GM12878 (cell line): ENCODE data around the gene TMEM91. TPM values are rescaled to one million over a fixed set of nuclear protein-coding genes. Genes with fewer than 3 reads are reported as not detected.

Source experiments
- ATAC-seq: fragments of 200-7000 bp; cut with Tn5 transposase; 3 replicates; pipeline ENCODE4 v1.9.1; 2020; ENCODE audit warnings: mild to moderate bottlenecking, moderate library complexity
- BruUV-seq: library from RNA; stranded (reverse); fragments of 400-500 nt; replicated peaks from 2 replicates; lab custom pipeline; 2021; lab: Mats Ljungman, UMichigan
- CTCF ChIA-PET: fragments of 300-600 bp; sonication (Branson Sonifier 250); formaldehyde crosslinking; extraction: SDS; loops from one replicate; lab custom pipeline; 2021; ENCODE audit warnings: inconsistent platforms; lab: Yijun Ruan, JAX
- POLR2A ChIA-PET: fragments of 350-600 bp; formaldehyde crosslinking; extraction: SDS; loops from one replicate; lab custom pipeline; 2021; ENCODE audit warnings: inconsistent platforms; lab: Charles Lee
- RAD21 ChIA-PET: fragments of 300-600 bp; sonication (Branson Sonifier 250); formaldehyde crosslinking; loops from one replicate; lab custom pipeline; 2023; ENCODE audit warnings: antibody characterized with exemption; ENCODE audit not compliant: unreplicated experiment; lab: Charles Lee
- SMC1A ChIA-PET: fragments of 300-600 bp; sonication (Branson Sonifier 250); formaldehyde crosslinking; loops from one replicate; lab custom pipeline; 2023; ENCODE audit not compliant: unreplicated experiment, uncharacterized antibody; lab: Charles Lee
- DNase-seq: peaks from one replicate; pipeline ENCODE4 v3.0.0-alpha.2; 2011; ENCODE audit warnings: low read depth, low spot score
- FAIRE-seq: peaks from 3 replicates; lab custom pipeline; 2011; peaks lifted over from hg19 to GRCh38; lab: Jason Lieb, UNC
- H2AFZ ChIP-seq: 2 replicates; pipeline ENCODE4 v1.6.0; 2011; ENCODE audit warnings: low read depth, low read length, control low read depth; ENCODE audit not compliant: control insufficient read depth
- H3K27ac ChIP-seq: 2 replicates; pipeline ENCODE4 v1.5.1; 2011; ENCODE audit warnings: control low read depth; ENCODE audit not compliant: control insufficient read depth, insufficient read depth
- H3K27me3 ChIP-seq, 2 experiments: replicated peaks in 1 of 2; 2 replicates each; pipeline versions ENCODE4 v1.6.0 to v1.6.1; 2011; ENCODE audit warnings: low read length in 1 of 2; ENCODE audit not compliant: control insufficient read depth in 2 of 2, insufficient read depth in 2 of 2
- H3K36me3 ChIP-seq, 2 experiments: 2 replicates each; pipeline ENCODE4 v1.5.1; 2011; ENCODE audit warnings: low read length in 1 of 2; ENCODE audit not compliant: control insufficient read depth in 2 of 2, insufficient read depth in 2 of 2
- H3K4me1 ChIP-seq: 2 replicates; pipeline ENCODE4 v1.6.1; 2011; ENCODE audit warnings: mild to moderate bottlenecking, low read length, moderate library complexity, mixed read lengths; ENCODE audit not compliant: control insufficient read depth, insufficient read depth
- H3K4me2 ChIP-seq: 2 replicates; pipeline ENCODE4 v1.6.0; 2011; ENCODE audit warnings: control low read depth; ENCODE audit not compliant: control insufficient read depth, insufficient read depth
- H3K4me3 ChIP-seq: fragments of 200-600 bp; sonication (generic); 2 replicates; pipeline ENCODE4 v1.5.1; 2016
- H3K79me2 ChIP-seq: 2 replicates; pipeline ENCODE4 v1.6.0; 2011; ENCODE audit warnings: low read length; ENCODE audit not compliant: control insufficient read depth, insufficient read depth
- H3K9ac ChIP-seq: 2 replicates; pipeline ENCODE4 v1.8.0; 2011; ENCODE audit warnings: low read length, control low read depth, mixed read lengths; ENCODE audit not compliant: control insufficient read depth, insufficient read depth
- H3K9me3 ChIP-seq: replicated peaks from 3 replicates; pipeline ENCODE4 v1.5.1; 2011; ENCODE audit warnings: mild to moderate bottlenecking, low read length; ENCODE audit not compliant: control insufficient read depth, insufficient read depth
- H4K20me1 ChIP-seq: 2 replicates; pipeline ENCODE4 v1.6.0; 2011; ENCODE audit not compliant: control insufficient read depth, insufficient read depth
- CHD2 ChIP-seq: IDR thresholded peaks from 2 replicates; pipeline ENCODE4 v1.6.1; 2011; ENCODE audit warnings: low read depth, low read length, improper control_type of control experiment, borderline replicate concordance
- GATAD2B ChIP-seq: fragments of 450-650 bp; conservative IDR thresholded peaks from 2 replicates; pipeline ENCODE4 v1.6.1; 2017; ENCODE audit warnings: low read depth, mild to moderate bottlenecking, moderate library complexity
- LARP7 ChIP-seq: fragments of 450-650 bp; IDR thresholded peaks from 2 replicates; pipeline ENCODE4 v1.6.1; 2017; ENCODE audit warnings: mild to moderate bottlenecking
- NFYA ChIP-seq: IDR thresholded peaks from 2 replicates; pipeline ENCODE4 v1.6.1; 2011; ENCODE audit warnings: low read depth, mild to moderate bottlenecking, low read length, improper control_type of control experiment, borderline replicate concordance
- POU2F2 ChIP-seq: IDR thresholded peaks from 3 replicates; pipeline ENCODE4 v1.6.1; 2011; ENCODE audit warnings: low read depth, mild to moderate bottlenecking, low read length, borderline replicate concordance
- RB1 ChIP-seq: fragments of 450-650 bp; formaldehyde crosslinking; IDR thresholded peaks from 2 replicates; pipeline ENCODE4 v1.6.1; 2017; ENCODE audit warnings: mild to moderate bottlenecking, borderline replicate concordance
- SREBF1 ChIP-seq: IDR thresholded peaks from 2 replicates; pipeline ENCODE4 v1.6.1; 2012; ENCODE audit warnings: mild to moderate bottlenecking, low read length
- ZNF24 ChIP-seq: fragments of 450-650 bp; IDR thresholded peaks from 2 replicates; pipeline ENCODE4 v1.6.1; 2017; ENCODE audit warnings: antibody characterized with exemption, mild to moderate bottlenecking
- WGBS: methylation state at CpG from one replicate; pipeline ENCODE4 v1.1.6; 2016; ENCODE audit warnings: low lambda C conversion rate; ENCODE audit not compliant: insufficient replicate concordance, insufficient coverage; ENCODE audit errors: missing lambda C conversion rate; 5-methylcytosine and 5-hydroxymethylcytosine counted together
- in situ Hi-C: fragments of 300-500 bp; cut with MboI; formaldehyde crosslinking; loops from 9 replicates; pipeline ENCODE4 v1.14.3; 2018; ENCODE audit warnings: mixed read lengths
- intact Hi-C: fragments of 100-400 bp; cut with micrococcal nuclease; formaldehyde crosslinking; loops from one replicate; pipeline ENCODE4 v1.14.2; 2022; ENCODE audit not compliant: unreplicated experiment
- polyA plus RNA-seq, 11 experiments: library from polyadenylated mRNA; depleted of rRNA in 4 of 11; unstranded in 6 of 11; stranded (reverse) in 5 of 11; fragments of >200 nt; fragmentation: Nextera tagmentation in 4 of 11; fragmentation: Illumina TruSeq in 1 of 11; extraction: Ambion mirVana in 4 of 11; extraction: Trizol in 1 of 11; gene quantifications; 1 replicate in 1 of 11; 2 replicates in 10 of 11; pipeline versions ENCODE4 v1.2.1 to v1.2.3, GENCODE V29; 2011 to 2016; ENCODE audit warnings: inconsistent platforms in 2 of 11, missing spikeins in 2 of 11, low read depth in 1 of 11
- total RNA-seq, 4 experiments: library from RNA; depleted of rRNA in 3 of 4; stranded (reverse); fragments of >200 nt in 3 of 4; fragmentation: Illumina TruSeq in 1 of 4; extraction: Trizol in 1 of 4; gene quantifications; 2 replicates each; pipeline versions ENCODE4 v1.2.1 to v1.2.3, GENCODE V29; 2013 to 2021
- TF ChIP-seq, protein P1 (sequence below): fragments of 450-650 bp; formaldehyde crosslinking; IDR thresholded peaks from 2 replicates; pipeline ENCODE4 v1.4.0; 2020; ENCODE audit warnings: mild to moderate bottlenecking, moderate library complexity

The TMEM91 gene
- total and polyA plus RNA-seq, 10 of the 15 experiments (the other 5 are each of a cell fraction or from before 2014, with no cell fraction given), result 1.5 to 5.5 (median 2.7) TPM

- POLR2A ChIA-PET, result interaction anchor here (0.5 to 1.1 kb wide), 2 partner anchors 76 to 131 kb away, joined by 3 to 8 read pairs; no protein-coding TSS in a partner anchor
- H3K9me3 ChIP-seq, result no peaks in the 10 kb centered on the region
- intact Hi-C loops (no loop called here), in situ Hi-C loops (no loop called here)
- H3K27me3 ChIP-seq, result no peaks in the 10 kb centered on the region
- H2AFZ ChIP-seq, result no peak overlapping the region
- no peak overlapping the region for H3K4me2 ChIP-seq
- no TSS peak for BruUV-seq
- no peaks in the 10 kb centered on the region; the same call in 1 of the 2 replicates for H4K20me1 ChIP-seq
- no peak for DNase-seq
- WGBS, result 87% methylated on average over 23 of the region's 28 CpGs
- ATAC-seq, result no peak
- no peak for FAIRE-seq
- TF ChIP-seq NFYA (no peak), RB1 (no peak), POU2F2 (no peak), ZNF24 (no peak), CHD2 (no peak), GATAD2B (no peak), SREBF1 (no peak), LARP7 (no peak)
- TF ChIP-seq, protein P1, sequence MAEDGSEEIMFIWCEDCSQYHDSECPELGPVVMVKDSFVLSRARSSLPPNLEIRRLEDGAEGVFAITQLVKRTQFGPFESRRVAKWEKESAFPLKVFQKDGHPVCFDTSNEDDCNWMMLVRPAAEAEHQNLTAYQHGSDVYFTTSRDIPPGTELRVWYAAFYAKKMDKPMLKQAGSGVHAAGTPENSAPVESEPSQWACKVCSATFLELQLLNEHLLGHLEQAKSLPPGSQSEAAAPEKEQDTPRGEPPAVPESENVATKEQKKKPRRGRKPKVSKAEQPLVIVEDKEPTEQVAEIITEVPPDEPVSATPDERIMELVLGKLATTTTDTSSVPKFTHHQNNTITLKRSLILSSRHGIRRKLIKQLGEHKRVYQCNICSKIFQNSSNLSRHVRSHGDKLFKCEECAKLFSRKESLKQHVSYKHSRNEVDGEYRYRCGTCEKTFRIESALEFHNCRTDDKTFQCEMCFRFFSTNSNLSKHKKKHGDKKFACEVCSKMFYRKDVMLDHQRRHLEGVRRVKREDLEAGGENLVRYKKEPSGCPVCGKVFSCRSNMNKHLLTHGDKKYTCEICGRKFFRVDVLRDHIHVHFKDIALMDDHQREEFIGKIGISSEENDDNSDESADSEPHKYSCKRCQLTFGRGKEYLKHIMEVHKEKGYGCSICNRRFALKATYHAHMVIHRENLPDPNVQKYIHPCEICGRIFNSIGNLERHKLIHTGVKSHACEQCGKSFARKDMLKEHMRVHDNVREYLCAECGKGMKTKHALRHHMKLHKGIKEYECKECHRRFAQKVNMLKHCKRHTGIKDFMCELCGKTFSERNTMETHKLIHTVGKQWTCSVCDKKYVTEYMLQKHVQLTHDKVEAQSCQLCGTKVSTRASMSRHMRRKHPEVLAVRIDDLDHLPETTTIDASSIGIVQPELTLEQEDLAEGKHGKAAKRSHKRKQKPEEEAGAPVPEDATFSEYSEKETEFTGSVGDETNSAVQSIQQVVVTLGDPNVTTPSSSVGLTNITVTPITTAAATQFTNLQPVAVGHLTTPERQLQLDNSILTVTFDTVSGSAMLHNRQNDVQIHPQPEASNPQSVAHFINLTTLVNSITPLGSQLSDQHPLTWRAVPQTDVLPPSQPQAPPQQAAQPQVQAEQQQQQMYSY, result no peak
- TF ChIP-seq, all 136 proteins: peak for 0
- ChIA-PET CTCF (no interaction called here), SMC1A (no interaction called here), RAD21 (no interaction called here)
- Histone ChIP-seq H3K27ac (no peak overlapping the region), H3K4me1 (peaks cover 9% of the 10 kb centered on the region), H3K9ac (no peak overlapping the region), H3K4me3 (no peak overlapping the region), H3K36me3 (peaks cover 4 to 16% of the 10 kb centered on the region in 2 experiments), H3K79me2 (no peaks in the 10 kb centered on the region; the same call in 1 of the 2 replicates)
Observed at GRCh38 chr19:41425174-41426115, 49.1 kb downstream of the TMEM91 start.
